Type B pancreatic cell (in vitro differentiated cells): ENCODE data around the gene CNTNAP2. TPM values are rescaled to one million over a fixed set of nuclear protein-coding genes. Genes with fewer than 3 reads are reported as not detected.

Experiments used
- DNase-seq: peaks from one replicate; pipeline ENCODE4 v3.0.0; 2021; ENCODE audit warnings: mixed read lengths; ENCODE audit not compliant: unreplicated experiment; ENCODE audit errors: extremely low spot score
- H3K27ac Mint-ChIP-seq: 2 replicates; pipeline ENCODE4 v1.8.0; 2021; ENCODE audit warnings: mild to moderate bottlenecking, mixed read lengths
- H3K27me3 Mint-ChIP-seq: 2 replicates; pipeline ENCODE4 v1.8.0; 2021; ENCODE audit warnings: mixed read lengths
- H3K36me3 Mint-ChIP-seq: 2 replicates; pipeline ENCODE4 v1.8.0; 2021; ENCODE audit warnings: mixed read lengths
- H3K4me1 Mint-ChIP-seq: one replicate; pipeline ENCODE4 v1.8.0; 2021; ENCODE audit warnings: mixed read lengths; ENCODE audit not compliant: unreplicated experiment
- H3K4me3 Mint-ChIP-seq: 2 replicates; pipeline ENCODE4 v1.8.0; 2021; ENCODE audit warnings: mild to moderate bottlenecking, mixed read lengths
- H3K9me3 Mint-ChIP-seq: 2 replicates; pipeline ENCODE4 v1.8.0; 2021; ENCODE audit warnings: mixed read lengths
- CTCF ChIP-seq: fragments of 200-600 bp; sonication (generic); conservative IDR thresholded peaks from 2 replicates; pipeline ENCODE4 v1.5.0; 2021; ENCODE audit warnings: antibody characterized with exemption, mild to moderate bottlenecking
- total RNA-seq: library from RNA; stranded (reverse); gene quantifications from 2 replicates; pipeline ENCODE4 v1.2.1, GENCODE V29; 2021; ENCODE audit warnings: low replicate concordance

CNTNAP2 gene
- total RNA-seq, 1 donor from 2014 or later = 26.8 TPM

- DNase-seq = no peak
- Mint-ChIP-seq H3K4me3 (no peak overlapping the region), H3K4me1 (no peaks in the 10 kb centered on the region), H3K27me3 (peaks cover 7% of the 10 kb centered on the region), H3K27ac (no peak overlapping the region), H3K36me3 (no peaks in the 10 kb centered on the region), H3K9me3 (peaks cover 4% of the 10 kb centered on the region)
- TF ChIP-seq CTCF = no peak
These were observed 1408.2 kb downstream of the CNTNAP2 start for GRCh38 chr7:147524726-147525250.

GRCh38 chr7:147525325-147525724 lies 1408.7 kb downstream of the CNTNAP2 start:
- H3K4me1 Mint-ChIP-seq = no peaks in the 10 kb centered on the region
- peaks cover 4% of the 10 kb centered on the region for H3K9me3 Mint-ChIP-seq
- H3K36me3 Mint-ChIP-seq = no peaks in the 10 kb centered on the region
- peaks cover 7% of the 10 kb centered on the region for H3K27me3 Mint-ChIP-seq
- H3K4me3 Mint-ChIP-seq = no peak overlapping the region
- H3K27ac Mint-ChIP-seq = no peak overlapping the region
- TF ChIP-seq CTCF = no peak
- DNase-seq = no peak

GRCh38 chr7:147535701-147536111 lies 1419.1 kb downstream of the CNTNAP2 start:
- Mint-ChIP-seq H3K36me3 (no peaks in the 10 kb centered on the region), H3K9me3 (no peaks in the 10 kb centered on the region), H3K27me3 (no peaks in the 10 kb centered on the region), H3K4me1 (peaks cover 12% of the 10 kb centered on the region), H3K27ac (no peak overlapping the region), H3K4me3 (no peak overlapping the region)
- DNase-seq = no peak
- no peak for TF ChIP-seq CTCF

GRCh38 chr7:147539685-147540084 lies 1423.1 kb downstream of the CNTNAP2 start:
- no peak for DNase-seq
- Mint-ChIP-seq H3K36me3 (peaks cover 1% of the 10 kb centered on the region), H3K27me3 (no peaks in the 10 kb centered on the region), H3K9me3 (peaks cover 13% of the 10 kb centered on the region), H3K4me3 (no peak overlapping the region), H3K4me1 (peaks cover 12% of the 10 kb centered on the region), H3K27ac (no peak overlapping the region)
- TF ChIP-seq CTCF = no peak

GRCh38 chr7:147540743-147541142 lies 1424.1 kb downstream of the CNTNAP2 start:
- Mint-ChIP-seq H3K36me3 (peaks cover 3% of the 10 kb centered on the region), H3K9me3 (peaks cover 13% of the 10 kb centered on the region), H3K4me3 (no peak overlapping the region), H3K27me3 (no peaks in the 10 kb centered on the region), H3K4me1 (peaks cover 8% of the 10 kb centered on the region), H3K27ac (no peak overlapping the region)
- no peak for DNase-seq
- no peak for TF ChIP-seq CTCF

- Mint-ChIP-seq H3K27me3 (no peaks in the 10 kb centered on the region), H3K36me3 (peaks cover 3% of the 10 kb centered on the region), H3K4me1 (peaks cover 7% of the 10 kb centered on the region), H3K9me3 (peaks cover 13% of the 10 kb centered on the region), H3K4me3 (no peak overlapping the region), H3K27ac (no peak overlapping the region)
- no peak for TF ChIP-seq CTCF
- no peak for DNase-seq
These were observed 1424.7 kb downstream of the CNTNAP2 start for GRCh38 chr7:147541261-147541660.
